ENCODE results near the gene NYAP1. TPM values are rescaled to one million over a fixed set of nuclear protein-coding genes. Genes with fewer than 3 reads are reported as not detected.
"Not testable (repeated sequence)": the region's sequence is repeated elsewhere in the genome, so short reads cannot be mapped to it uniquely, and the experiment has no call there.

The NYAP1 gene
- total RNA-seq, 6 experiments from 2014 or later = 0.50 to 0.99 (median 0.86) TPM

DNA sequence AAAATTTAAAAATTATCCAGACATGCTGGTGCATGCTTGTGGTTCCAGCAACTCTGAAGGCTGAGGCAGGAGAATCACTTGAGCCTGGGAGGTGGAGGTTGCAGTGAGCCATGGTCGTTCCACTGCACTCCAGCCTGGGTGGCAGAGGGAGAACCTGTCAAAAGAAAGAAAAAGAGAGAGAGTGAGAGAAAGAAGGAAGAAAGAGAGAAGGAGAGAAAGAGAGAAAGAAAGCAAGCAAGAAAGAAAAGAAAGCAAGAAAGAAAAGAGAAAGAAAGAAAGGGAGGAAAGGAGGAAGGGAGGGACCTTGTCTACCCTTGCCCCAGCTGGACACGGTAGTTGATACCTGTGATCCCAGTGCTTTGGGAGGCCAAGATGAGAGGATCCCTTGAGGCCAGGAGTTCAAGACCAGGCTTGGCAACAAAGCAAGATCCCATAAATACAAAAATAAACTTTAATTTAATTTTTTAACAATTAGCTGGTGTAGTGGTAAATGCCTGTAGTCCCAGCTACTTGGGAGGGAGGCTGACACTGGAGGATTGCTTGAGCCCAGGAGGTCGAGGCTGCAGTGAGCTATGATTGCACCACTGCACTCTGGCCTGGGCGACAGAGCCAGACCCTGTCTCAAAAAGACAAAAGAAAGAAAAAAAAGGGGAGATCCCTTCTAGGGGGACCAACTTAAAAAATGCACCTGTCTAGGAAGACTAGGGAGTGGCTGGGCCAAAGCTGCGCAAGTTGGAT lies 9.2 kb downstream of the NYAP1 start:
- Mint-ChIP-seq H3K4me3 (no peak overlapping the region), H3K27ac (no peak overlapping the region)

DNA sequence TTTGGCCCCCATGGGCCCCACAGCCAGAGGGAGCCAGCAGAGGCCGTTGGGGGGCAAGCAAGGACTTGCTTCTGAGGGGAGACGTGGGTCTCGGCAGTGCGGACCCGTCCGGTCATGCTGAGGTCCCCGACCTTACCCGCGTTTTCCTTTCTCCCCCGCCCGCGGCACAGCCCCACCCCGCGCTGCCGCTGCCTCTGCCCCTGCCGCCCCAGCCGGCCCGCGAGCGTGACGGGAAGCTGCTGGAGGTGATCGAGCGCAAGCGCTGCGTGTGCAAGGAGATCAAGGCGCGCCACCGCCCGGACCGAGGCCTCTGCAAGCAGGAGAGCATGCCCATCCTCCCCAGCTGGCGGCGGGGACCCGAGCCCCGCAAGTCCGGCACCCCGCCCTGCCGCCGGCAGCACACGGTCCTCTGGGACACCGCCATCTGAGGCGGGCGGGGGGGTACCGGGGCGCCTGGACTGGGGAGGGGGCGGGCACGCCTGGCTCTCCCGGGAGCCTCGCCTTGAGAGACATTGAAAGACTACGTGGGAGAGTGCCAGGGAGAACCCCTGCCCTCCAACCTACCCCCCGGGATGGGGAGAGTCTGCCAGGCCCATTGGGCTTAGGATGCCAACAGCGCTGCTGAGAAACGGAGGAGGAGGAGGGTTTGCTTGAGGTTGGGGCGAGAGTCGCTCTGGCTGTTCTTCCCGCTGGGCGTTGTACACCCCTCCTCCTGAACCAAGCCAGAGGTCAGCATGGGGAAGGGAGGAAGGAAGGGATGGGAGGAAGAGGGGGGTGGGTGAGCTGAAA lies 9.9 kb downstream of the NYAP1 start:
- DNase-seq = no peak
- Mint-ChIP-seq H3K36me3 (ENCODE audit: low read depth) (no peaks in the 10 kb centered on the region), H3K4me1 (ENCODE audit: low read depth) (no peaks in the 10 kb centered on the region), H3K27me3 (ENCODE audit: insufficient read depth) (peaks cover 22% of the 10 kb centered on the region), H3K27ac (no peak overlapping the region), H3K9me3 (no peaks in the 10 kb centered on the region), H3K4me3 (no peak overlapping the region)
- TF ChIP-seq, protein P1, sequence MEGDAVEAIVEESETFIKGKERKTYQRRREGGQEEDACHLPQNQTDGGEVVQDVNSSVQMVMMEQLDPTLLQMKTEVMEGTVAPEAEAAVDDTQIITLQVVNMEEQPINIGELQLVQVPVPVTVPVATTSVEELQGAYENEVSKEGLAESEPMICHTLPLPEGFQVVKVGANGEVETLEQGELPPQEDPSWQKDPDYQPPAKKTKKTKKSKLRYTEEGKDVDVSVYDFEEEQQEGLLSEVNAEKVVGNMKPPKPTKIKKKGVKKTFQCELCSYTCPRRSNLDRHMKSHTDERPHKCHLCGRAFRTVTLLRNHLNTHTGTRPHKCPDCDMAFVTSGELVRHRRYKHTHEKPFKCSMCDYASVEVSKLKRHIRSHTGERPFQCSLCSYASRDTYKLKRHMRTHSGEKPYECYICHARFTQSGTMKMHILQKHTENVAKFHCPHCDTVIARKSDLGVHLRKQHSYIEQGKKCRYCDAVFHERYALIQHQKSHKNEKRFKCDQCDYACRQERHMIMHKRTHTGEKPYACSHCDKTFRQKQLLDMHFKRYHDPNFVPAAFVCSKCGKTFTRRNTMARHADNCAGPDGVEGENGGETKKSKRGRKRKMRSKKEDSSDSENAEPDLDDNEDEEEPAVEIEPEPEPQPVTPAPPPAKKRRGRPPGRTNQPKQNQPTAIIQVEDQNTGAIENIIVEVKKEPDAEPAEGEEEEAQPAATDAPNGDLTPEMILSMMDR (IDR thresholded peaks at IDR 0.05) = no peak

More for the DNA sequence above, 9.2 kb downstream of the NYAP1 start:
- H3K27me3 Mint-ChIP-seq (ENCODE audit: insufficient read depth) = peaks cover 20% of the 10 kb centered on the region
- no peaks in the 10 kb centered on the region for H3K4me1 Mint-ChIP-seq (ENCODE audit: low read depth)
- no peak for DNase-seq
- TF ChIP-seq, protein P1 (IDR thresholded peaks at IDR 0.05) = no peak
- H3K36me3 Mint-ChIP-seq (ENCODE audit: low read depth) = no peaks in the 10 kb centered on the region
- H3K9me3 Mint-ChIP-seq = no peaks in the 10 kb centered on the region

DNA sequence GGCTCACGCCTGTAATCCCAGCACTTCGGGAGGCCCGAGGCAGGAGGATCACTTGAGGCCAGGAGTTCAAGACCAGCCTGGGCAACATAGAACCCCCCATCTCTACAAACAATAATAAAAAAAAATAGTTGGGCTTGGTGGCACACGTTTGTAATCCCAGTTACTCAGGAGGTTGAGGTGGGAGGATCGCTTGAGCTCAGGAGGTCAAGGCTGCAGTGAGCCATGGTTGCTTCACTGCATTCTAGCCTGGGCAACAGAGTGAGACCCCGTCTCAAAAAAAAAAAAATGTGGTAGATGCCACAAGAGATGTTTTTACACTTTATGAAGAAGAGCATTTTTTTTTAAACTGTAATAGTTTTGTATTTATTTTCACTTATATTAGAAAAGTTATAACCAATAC lies 12.8 kb downstream of the NYAP1 start:
- H3K4me1 Mint-ChIP-seq (ENCODE audit: low read depth) = no peaks in the 10 kb centered on the region
- DNase-seq = no peak
- H3K4me3 Mint-ChIP-seq = no peak overlapping the region
- H3K27me3 Mint-ChIP-seq (ENCODE audit: insufficient read depth) = peaks cover 23% of the 10 kb centered on the region
- H3K9me3 Mint-ChIP-seq = no peaks in the 10 kb centered on the region
- H3K27ac Mint-ChIP-seq = no peak overlapping the region
- no peaks in the 10 kb centered on the region for H3K36me3 Mint-ChIP-seq (ENCODE audit: low read depth)
- TF ChIP-seq, protein P1 (IDR thresholded peaks at IDR 0.05) = no peak

DNA sequence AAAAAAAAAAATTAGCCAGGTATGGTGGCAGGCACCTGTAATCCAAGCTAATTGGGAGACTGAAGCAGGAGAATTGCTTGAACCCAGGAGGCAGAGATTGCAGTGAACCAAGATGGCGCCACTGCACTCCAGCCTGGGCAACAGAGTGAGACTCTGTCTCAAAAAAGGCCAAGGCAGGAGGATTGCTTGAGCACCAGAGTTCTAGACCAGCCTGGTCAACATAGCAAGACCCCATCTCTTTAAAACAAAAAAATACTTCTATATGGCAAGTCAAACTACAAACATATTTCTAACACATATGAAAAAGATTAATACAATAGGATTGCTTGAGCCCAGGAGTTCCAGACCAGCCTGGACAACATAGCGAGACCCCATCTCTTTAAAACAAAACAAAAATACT lies 17.0 kb downstream of the NYAP1 start:
- H3K27ac Mint-ChIP-seq; DNase-seq; H3K36me3 Mint-ChIP-seq (ENCODE audit: low read depth); H3K9me3 Mint-ChIP-seq; H3K4me3 Mint-ChIP-seq: not testable (repeated sequence)
- peaks cover 25% of the 10 kb centered on the region for H3K4me1 Mint-ChIP-seq (ENCODE audit: low read depth)
- peaks cover 15% of the 10 kb centered on the region for H3K27me3 Mint-ChIP-seq (ENCODE audit: insufficient read depth)

DNA sequence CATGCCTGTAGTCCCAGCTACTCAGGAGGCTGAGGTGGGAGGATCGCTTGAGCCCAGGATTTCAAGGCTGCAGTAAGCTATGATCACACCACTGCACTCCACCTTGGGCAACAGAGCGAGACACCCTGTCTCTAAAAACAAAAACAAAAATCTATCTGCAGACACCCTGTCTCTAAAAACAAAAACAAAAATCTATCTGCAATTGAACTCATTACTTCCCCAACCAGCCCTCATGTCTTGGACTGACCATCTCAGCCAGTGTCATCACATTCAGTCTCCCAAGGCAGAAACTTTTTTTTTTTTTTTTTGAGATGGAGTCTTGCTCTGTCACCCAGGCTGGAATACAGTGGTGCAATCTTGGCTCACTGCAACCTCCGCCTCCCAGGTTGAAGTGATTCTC lies 20.3 kb downstream of the NYAP1 start:
- not testable (repeated sequence) for DNase-seq; H3K27me3 Mint-ChIP-seq (ENCODE audit: insufficient read depth); H3K36me3 Mint-ChIP-seq (ENCODE audit: low read depth); H3K9me3 Mint-ChIP-seq; H3K27ac Mint-ChIP-seq; H3K4me3 Mint-ChIP-seq
- H3K4me1 Mint-ChIP-seq (ENCODE audit: low read depth) = peaks cover 27% of the 10 kb centered on the region

DNA sequence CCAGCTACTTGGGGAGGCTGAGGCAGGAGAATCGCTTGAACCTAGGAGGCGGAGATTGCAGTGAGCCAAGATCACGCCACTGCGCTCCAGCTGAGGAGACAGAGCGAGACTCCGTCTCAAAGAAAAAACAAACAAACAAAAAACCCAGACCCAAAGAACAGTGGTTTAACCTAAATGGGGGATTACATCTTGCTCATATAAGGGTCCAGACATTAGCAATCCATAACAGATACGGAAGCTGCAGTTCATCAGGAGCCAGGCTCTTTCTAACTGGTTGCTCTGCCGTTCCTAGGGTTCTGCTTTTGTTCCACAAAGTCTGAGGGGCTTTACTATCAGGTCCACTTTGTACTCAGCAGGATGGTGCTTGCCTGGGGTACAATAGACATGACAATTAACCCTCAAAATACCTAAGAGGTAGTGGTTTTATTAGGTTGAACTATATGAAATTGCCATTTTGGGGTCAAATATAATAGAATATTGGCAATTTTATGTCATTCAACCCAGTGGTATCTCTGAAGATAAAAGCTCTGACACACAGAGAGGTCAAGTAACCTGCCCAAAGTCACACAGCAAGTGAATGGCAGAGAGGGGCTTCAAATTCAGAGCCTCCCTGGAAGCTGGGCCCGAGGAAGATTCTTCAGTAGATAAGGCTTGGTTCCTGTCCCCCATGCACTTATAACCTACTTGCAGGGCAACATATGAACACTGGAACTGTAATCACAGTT lies 21.3 kb downstream of the NYAP1 start:
- Mint-ChIP-seq H3K9me3 (no peaks in the 10 kb centered on the region), H3K27me3 (ENCODE audit: insufficient read depth) (no peaks in the 10 kb centered on the region; the same call in 1 of the 2 replicates), H3K36me3 (ENCODE audit: low read depth) (no peaks in the 10 kb centered on the region), H3K27ac (no peak overlapping the region), H3K4me3 (no peak overlapping the region), H3K4me1 (ENCODE audit: low read depth) (peaks cover 33% of the 10 kb centered on the region)
- TF ChIP-seq, protein P1 (IDR thresholded peaks at IDR 0.05) = no peak
- no peak for DNase-seq

Measured in HFFc6 (cell line).